ENCODE measurements around the gene WBP1. TPM values are rescaled to one million over a fixed set of nuclear protein-coding genes. Genes with fewer than 3 reads are reported as not detected.

Gene WBP1
- polyA plus RNA-seq, 1 donor: 75.4 TPM

DNA sequence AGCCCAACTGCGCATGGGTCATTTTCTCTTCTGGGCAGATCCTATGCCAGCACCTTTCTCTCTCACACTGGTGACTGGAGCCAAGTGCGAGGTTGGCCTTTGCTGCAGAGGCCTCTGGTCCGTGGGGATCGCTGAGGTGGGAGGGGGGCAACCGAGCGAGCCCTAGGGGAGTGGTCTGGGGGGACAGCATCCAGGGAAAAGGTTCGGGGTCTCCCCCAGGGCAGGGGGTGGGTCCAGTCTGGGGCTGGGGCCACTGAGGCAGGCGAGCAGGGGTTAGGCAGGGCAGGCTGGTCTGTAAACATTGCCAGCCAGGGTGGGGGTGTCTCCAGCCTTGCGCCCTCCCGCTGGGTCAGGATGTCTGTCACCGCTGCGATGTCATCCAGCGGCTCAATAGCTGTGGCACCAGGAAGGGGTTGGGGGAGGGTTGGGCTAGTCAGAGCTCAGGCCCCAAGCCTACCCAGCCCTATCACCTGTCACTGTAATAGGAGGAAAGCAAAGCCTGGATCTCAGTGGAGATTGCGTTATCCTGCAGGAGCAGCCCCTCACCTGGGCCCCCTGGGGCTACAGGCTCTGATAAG is 32.0 kb upstream of the WBP1 start:
- DNase-seq: peak in 1 of 2 donors; percentile 61
- H3K27ac ChIP-seq (ENCODE audit: low read length): peak overlapping the region; percentile 62

GRCh38 chr2:74427551-74427950 is 30.7 kb upstream of the WBP1 start:
- Histone ChIP-seq H3K4me3 (ENCODE audit: low read length) (no peak overlapping the region), H3K4me1 (ENCODE audit: control insufficient read depth, insufficient read depth, low read length) (peaks cover 74% of the 10 kb centered on the region), H3K9me3 (ENCODE audit: control insufficient read depth, low read depth, low read length) (no peaks in the 10 kb centered on the region), H3K27ac (ENCODE audit: low read length) (peak overlapping the region; percentile 62), H3K36me3 (ENCODE audit: control insufficient read depth, insufficient read depth, low read length) (peaks cover 81% of the 10 kb centered on the region), H3K27me3 (ENCODE audit: control insufficient read depth, insufficient read depth, low read length) (no peaks in the 10 kb centered on the region)
- no peak for DNase-seq
- WGBS (ENCODE audit: insufficient coverage, low lambda C conversion rate): no CpG with 5 or more reads among the region's 3 CpGs

More for the DNA sequence above, 32.0 kb upstream of the WBP1 start:
- Histone ChIP-seq H3K4me3 (ENCODE audit: low read length) (no peak overlapping the region), H3K4me1 (ENCODE audit: control insufficient read depth, insufficient read depth, low read length) (peaks cover 70% of the 10 kb centered on the region), H3K9me3 (ENCODE audit: control insufficient read depth, low read depth, low read length) (no peaks in the 10 kb centered on the region), H3K27me3 (ENCODE audit: control insufficient read depth, insufficient read depth, low read length) (no peaks in the 10 kb centered on the region), H3K36me3 (ENCODE audit: control insufficient read depth, insufficient read depth, low read length) (peaks cover 68% of the 10 kb centered on the region)
- WGBS (ENCODE audit: insufficient coverage, low lambda C conversion rate): no CpG with 5 or more reads among the region's 14 CpGs

- WGBS (ENCODE audit: insufficient coverage, low lambda C conversion rate): no CpG with 5 or more reads among the region's 5 CpGs
- Histone ChIP-seq H3K9me3 (ENCODE audit: control insufficient read depth, low read depth, low read length) (no peaks in the 10 kb centered on the region), H3K27ac (ENCODE audit: low read length) (peak overlapping the region; percentile 92), H3K36me3 (ENCODE audit: control insufficient read depth, insufficient read depth, low read length) (peaks cover 82% of the 10 kb centered on the region), H3K27me3 (ENCODE audit: control insufficient read depth, insufficient read depth, low read length) (no peaks in the 10 kb centered on the region), H3K4me1 (ENCODE audit: control insufficient read depth, insufficient read depth, low read length) (peaks cover 72% of the 10 kb centered on the region), H3K4me3 (ENCODE audit: low read length) (no peak overlapping the region)
- DNase-seq: no peak
These were observed 29.6 kb upstream of the WBP1 start for GRCh38 chr2:74428675-74429074.

DNA sequence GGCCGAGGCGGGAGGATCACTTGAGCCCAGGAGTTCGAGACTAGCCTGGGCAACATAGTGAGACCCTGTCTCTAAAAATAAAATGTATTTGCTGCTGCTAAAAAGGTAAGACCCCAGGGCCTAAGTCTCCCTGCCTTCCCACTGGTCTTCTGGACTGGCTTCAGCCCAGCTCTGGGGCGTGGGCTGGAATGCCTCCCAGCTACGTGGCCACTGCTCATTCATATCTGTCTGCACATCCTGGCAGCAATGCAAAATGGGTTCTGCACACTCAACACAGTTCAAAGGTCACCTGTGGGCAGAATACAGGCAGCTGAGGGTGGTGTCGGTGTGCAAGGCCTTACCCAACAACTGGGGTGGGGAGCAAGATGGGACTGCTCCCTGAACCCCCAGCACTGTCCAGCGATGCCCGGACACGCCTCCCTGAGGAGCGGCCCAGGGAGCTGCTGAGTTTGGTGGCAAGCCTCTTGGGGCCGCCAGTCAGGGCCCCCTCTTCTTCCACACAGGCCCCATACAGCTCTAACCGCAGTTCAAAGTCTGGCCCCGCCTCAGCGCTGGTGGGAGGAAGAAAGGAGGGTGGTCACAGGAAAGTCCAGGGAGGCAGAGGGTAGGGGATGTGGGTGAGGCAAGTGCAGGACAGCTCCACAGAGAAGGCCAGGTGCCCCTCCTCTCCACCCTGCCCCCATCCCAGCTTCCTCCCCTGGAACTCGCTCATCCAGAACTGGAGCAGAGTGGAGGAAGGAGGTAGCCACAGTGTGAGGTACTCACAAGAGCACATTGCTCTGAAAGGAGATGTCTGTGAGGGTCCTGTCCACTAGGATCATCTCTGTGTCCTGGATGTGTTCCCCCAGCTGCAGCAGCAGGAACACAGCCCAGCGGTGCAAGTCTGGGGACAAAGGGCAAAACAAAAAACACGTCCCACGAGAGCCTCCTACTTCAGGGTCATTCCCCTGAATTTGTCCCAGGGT is 28.5 kb upstream of the WBP1 start:
- Histone ChIP-seq H3K4me1 (ENCODE audit: control insufficient read depth, insufficient read depth, low read length) (peaks cover 62% of the 10 kb centered on the region), H3K27ac (ENCODE audit: low read length) (peak overlapping the region; percentile 92), H3K4me3 (ENCODE audit: low read length) (no peak overlapping the region), H3K9me3 (ENCODE audit: control insufficient read depth, low read depth, low read length) (no peaks in the 10 kb centered on the region), H3K27me3 (ENCODE audit: control insufficient read depth, insufficient read depth, low read length) (no peaks in the 10 kb centered on the region), H3K36me3 (ENCODE audit: control insufficient read depth, insufficient read depth, low read length) (peaks cover 77% of the 10 kb centered on the region)
- peak; percentile 89 to 95 for DNase-seq
- WGBS (ENCODE audit: insufficient coverage, low lambda C conversion rate): no CpG with 5 or more reads among the region's 18 CpGs

GRCh38 chr2:74430502-74430901 is 27.7 kb upstream of the WBP1 start:
- peaks cover 55% of the 10 kb centered on the region for H3K4me1 ChIP-seq (ENCODE audit: control insufficient read depth, insufficient read depth, low read length)
- WGBS (ENCODE audit: insufficient coverage, low lambda C conversion rate): no CpG with 5 or more reads among the region's 11 CpGs
- peaks cover 75% of the 10 kb centered on the region for H3K36me3 ChIP-seq (ENCODE audit: control insufficient read depth, insufficient read depth, low read length)
- DNase-seq: no peak
- no peaks in the 10 kb centered on the region for H3K27me3 ChIP-seq (ENCODE audit: control insufficient read depth, insufficient read depth, low read length)
- no peak overlapping the region for H3K4me3 ChIP-seq (ENCODE audit: low read length)
- H3K27ac ChIP-seq (ENCODE audit: low read length): peak overlapping the region; percentile 92
- no peaks in the 10 kb centered on the region for H3K9me3 ChIP-seq (ENCODE audit: control insufficient read depth, low read depth, low read length)

DNA sequence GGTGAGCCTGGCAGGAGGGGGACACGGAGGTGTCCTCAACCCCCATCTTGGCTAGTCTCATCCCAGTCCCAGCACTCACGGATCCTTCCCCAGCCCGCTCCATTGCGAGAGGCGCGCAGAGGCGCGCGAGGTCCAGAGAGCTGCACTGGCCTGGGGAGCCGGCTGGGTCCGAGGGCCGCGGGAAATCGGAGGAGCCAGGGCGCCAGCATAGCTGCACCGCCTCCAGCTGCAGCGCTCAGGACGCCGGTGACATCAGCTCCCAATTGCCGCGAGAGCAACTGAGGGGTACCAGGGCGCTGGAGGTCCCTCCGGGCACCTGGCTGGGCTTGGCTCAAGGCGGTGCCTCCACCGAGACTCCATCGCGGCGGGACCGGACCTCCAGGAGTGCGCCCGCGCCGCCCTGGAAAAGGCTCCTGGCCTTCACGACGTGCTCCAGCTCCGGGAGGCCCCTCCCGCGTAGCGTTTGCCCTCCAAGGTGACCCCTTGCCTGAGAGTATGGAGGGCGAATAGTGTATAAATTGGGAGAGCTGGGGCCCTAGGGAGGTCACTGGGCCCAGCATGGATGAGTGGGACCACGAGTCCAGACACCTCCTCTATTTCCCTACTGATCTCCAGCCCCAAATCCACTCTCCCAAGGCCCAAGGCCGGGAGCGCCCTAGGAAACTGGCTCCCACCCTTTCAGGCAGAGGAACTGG is 22.0 kb upstream of the WBP1 start:
- DNase-seq: no peak
- Histone ChIP-seq H3K9me3 (ENCODE audit: control insufficient read depth, low read depth, low read length) (no peaks in the 10 kb centered on the region), H3K36me3 (ENCODE audit: control insufficient read depth, insufficient read depth, low read length) (peaks cover 40% of the 10 kb centered on the region), H3K27ac (ENCODE audit: low read length) (no peak overlapping the region), H3K27me3 (ENCODE audit: control insufficient read depth, insufficient read depth, low read length) (peaks cover 3% of the 10 kb centered on the region), H3K4me1 (ENCODE audit: control insufficient read depth, insufficient read depth, low read length) (peaks cover 28% of the 10 kb centered on the region), H3K4me3 (ENCODE audit: low read length) (no peak overlapping the region)
- no CpG with 5 or more reads among the region's 43 CpGs for WGBS (ENCODE audit: insufficient coverage, low lambda C conversion rate)

DNA sequence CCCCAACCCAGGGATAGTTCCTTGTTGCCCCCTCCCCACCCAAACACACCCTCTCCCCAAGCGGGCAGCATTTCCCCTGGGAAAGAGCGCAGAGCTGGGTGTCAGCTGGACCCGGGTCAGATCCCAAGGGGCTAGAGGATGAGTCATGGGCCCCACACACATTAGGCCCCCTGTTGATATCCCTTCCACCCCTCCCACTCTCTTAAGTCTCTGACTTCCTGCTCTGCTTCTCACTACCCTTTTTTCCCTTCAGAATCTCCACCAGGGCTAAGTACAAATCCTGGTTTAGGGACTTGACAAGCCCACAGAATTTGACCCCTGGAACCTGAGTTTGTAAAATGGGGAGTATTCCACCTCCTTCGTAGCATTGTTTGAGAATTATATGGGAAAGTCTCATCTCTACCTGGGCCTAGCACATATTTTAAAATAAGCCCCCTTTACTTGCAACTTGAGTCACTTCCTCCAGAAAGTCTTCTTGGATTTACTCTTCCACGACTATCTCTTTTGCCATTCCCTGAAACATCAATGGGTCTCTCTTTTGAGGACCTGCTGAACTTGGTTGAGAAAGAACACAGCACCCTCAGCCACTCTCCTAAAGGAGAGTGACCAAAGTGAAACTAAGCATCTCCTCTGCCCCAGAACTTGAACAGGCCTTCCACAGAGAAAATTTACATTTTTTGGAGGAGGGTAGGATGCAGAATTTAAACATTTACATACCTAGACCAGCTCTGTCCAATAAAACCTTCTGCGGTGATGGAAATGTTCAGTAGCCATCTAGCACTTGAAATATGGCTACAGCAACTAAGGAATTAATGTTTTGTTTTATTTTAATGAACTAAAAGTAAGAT is 21.2 kb upstream of the WBP1 start:
- WGBS (ENCODE audit: insufficient coverage, low lambda C conversion rate): 38% methylated on average over 1 of the region's 6 CpGs
- no peak for DNase-seq

GRCh38 chr2:74438248-74438647 is 20.0 kb upstream of the WBP1 start:
- Histone ChIP-seq H3K27me3 (ENCODE audit: control insufficient read depth, insufficient read depth, low read length) (peaks cover 10% of the 10 kb centered on the region), H3K36me3 (ENCODE audit: control insufficient read depth, insufficient read depth, low read length) (peaks cover 25% of the 10 kb centered on the region), H3K27ac (ENCODE audit: low read length) (no peak overlapping the region), H3K4me3 (ENCODE audit: low read length) (no peak overlapping the region), H3K9me3 (ENCODE audit: control insufficient read depth, low read depth, low read length) (peaks cover 4% of the 10 kb centered on the region), H3K4me1 (ENCODE audit: control insufficient read depth, insufficient read depth, low read length) (peaks cover 30% of the 10 kb centered on the region)
- WGBS (ENCODE audit: insufficient coverage, low lambda C conversion rate): 100% methylated on average over 1 of the region's 1 CpG
- no peak for DNase-seq

More for the DNA sequence above, 21.2 kb upstream of the WBP1 start:
- peaks cover 32% of the 10 kb centered on the region for H3K36me3 ChIP-seq (ENCODE audit: control insufficient read depth, insufficient read depth, low read length)
- H3K4me3 ChIP-seq (ENCODE audit: low read length): no peak overlapping the region
- no peak overlapping the region for H3K27ac ChIP-seq (ENCODE audit: low read length)
- peaks cover 9% of the 10 kb centered on the region for H3K27me3 ChIP-seq (ENCODE audit: control insufficient read depth, insufficient read depth, low read length)
- H3K9me3 ChIP-seq (ENCODE audit: control insufficient read depth, low read depth, low read length): peaks cover 4% of the 10 kb centered on the region
- H3K4me1 ChIP-seq (ENCODE audit: control insufficient read depth, insufficient read depth, low read length): peaks cover 23% of the 10 kb centered on the region

DNA sequence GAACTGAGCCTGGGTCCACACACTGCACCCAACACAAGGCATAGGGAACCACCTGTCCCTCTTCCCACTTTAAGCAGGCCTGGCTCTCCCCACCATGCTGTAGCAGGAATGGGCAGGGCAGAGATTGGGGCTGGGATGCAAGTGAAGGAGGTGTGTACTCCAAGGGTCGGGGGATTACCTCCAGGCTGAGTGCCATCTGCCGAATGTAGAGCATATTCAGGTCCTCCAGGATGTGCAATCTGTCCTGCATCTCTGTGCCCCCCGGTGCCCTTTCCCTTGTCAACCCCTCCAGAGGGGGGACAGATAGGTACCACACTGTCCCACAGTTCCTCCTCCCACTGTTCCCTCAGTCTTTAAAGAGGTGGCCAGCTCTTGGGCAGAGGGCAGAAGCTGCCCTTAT is 18.9 kb upstream of the WBP1 start:
- Histone ChIP-seq H3K4me1 (ENCODE audit: control insufficient read depth, insufficient read depth, low read length) (peaks cover 35% of the 10 kb centered on the region), H3K27me3 (ENCODE audit: control insufficient read depth, insufficient read depth, low read length) (peaks cover 10% of the 10 kb centered on the region), H3K36me3 (ENCODE audit: control insufficient read depth, insufficient read depth, low read length) (peaks cover 25% of the 10 kb centered on the region), H3K27ac (ENCODE audit: low read length) (peak overlapping the region; percentile 98), H3K9me3 (ENCODE audit: control insufficient read depth, low read depth, low read length) (peaks cover 4% of the 10 kb centered on the region), H3K4me3 (ENCODE audit: low read length) (peak overlapping the region; percentile 86)
- no CpG with 5 or more reads among the region's 3 CpGs for WGBS (ENCODE audit: insufficient coverage, low lambda C conversion rate)
- no peak for DNase-seq

Measured in large intestine (tissue), 3 donors.